ENCODE data around the gene SEMA6A. TPM values are rescaled to one million over a fixed set of nuclear protein-coding genes. Genes with fewer than 3 reads are reported as not detected.

Gene SEMA6A
- total RNA-seq, 2 donors from 2014 or later, result 79.6 to 328 TPM

DNA sequence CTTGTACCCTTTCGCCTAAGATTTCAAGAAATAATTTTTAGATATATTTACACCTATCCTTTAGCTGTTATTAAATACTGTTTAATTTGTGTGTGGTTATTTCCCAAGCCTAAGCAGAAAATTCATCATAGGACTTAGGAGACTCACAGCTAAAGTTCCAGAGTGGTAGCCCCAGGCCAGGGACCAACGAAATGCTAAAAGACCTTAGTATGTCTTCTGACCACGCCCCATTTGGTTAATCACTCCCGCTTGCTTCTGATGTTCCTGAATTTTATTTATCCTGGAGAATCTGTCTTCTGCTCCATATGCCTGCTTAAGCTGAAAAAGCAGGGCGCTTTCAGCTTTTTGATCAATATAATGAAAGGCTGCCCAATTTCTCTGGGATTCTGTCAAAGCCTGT is 18.7 kb upstream of the SEMA6A start:
- Histone ChIP-seq H3K27ac (ENCODE audit: low read depth, low read length) (no peak overlapping the region), H3K9me3 (ENCODE audit: control insufficient read depth, low read length) (peaks cover 8% of the 10 kb centered on the region), H3K9ac (ENCODE audit: extremely low read depth, low read length, poor library complexity, severe bottlenecking) (no peak overlapping the region), H3K4me3 (ENCODE audit: low read length) (no peak overlapping the region), H3K4me1 (ENCODE audit: control insufficient read depth, insufficient read depth, low read length) (no peaks in the 10 kb centered on the region), H3K36me3 (ENCODE audit: control insufficient read depth, insufficient read depth, low read length) (no peaks in the 10 kb centered on the region), H3K27me3 (ENCODE audit: control insufficient read depth, insufficient read depth, low read length, poor library complexity, severe bottlenecking) (no peaks in the 10 kb centered on the region)
- TF ChIP-seq, protein P1, sequence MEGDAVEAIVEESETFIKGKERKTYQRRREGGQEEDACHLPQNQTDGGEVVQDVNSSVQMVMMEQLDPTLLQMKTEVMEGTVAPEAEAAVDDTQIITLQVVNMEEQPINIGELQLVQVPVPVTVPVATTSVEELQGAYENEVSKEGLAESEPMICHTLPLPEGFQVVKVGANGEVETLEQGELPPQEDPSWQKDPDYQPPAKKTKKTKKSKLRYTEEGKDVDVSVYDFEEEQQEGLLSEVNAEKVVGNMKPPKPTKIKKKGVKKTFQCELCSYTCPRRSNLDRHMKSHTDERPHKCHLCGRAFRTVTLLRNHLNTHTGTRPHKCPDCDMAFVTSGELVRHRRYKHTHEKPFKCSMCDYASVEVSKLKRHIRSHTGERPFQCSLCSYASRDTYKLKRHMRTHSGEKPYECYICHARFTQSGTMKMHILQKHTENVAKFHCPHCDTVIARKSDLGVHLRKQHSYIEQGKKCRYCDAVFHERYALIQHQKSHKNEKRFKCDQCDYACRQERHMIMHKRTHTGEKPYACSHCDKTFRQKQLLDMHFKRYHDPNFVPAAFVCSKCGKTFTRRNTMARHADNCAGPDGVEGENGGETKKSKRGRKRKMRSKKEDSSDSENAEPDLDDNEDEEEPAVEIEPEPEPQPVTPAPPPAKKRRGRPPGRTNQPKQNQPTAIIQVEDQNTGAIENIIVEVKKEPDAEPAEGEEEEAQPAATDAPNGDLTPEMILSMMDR (conservative IDR thresholded peaks at IDR 0.05), result no peak
- Mint-ChIP-seq H3K4me3 (no peak overlapping the region), H3K27me3 (ENCODE audit: insufficient read depth) (no peaks in the 10 kb centered on the region), H3K27ac (no peak overlapping the region), H3K4me1 (peaks cover 9% of the 10 kb centered on the region), H3K36me3 (ENCODE audit: low read depth) (peaks cover 2% of the 10 kb centered on the region), H3K9me3 (peaks cover 7% of the 10 kb centered on the region)
- 91 to 96% methylated on average over 4 of the region's 5 CpGs for WGBS, 2 experiments (ENCODE audit: insufficient coverage in 1 of 2, insufficient read length in 1 of 2)
- no peak for DNase-seq

DNA sequence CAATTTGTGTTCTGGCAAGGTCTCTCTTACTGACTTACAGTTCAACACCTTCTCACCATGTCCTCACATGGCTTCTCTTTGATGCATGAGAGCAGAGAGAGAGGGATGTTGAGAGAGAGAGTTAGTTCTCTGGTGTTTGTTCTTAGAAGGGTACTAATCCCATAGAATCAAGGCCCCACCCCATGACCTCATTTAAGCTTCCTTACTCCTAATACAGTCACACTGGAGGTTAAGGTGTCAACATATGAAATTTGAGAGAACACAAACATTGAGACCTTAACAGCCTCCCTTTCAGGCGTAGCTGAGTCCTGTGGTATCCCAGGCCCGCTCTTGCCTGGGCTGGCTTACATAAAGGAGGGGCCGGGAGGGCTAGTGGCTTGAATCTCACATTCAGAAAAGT is 10.6 kb upstream of the SEMA6A start:
- Mint-ChIP-seq H3K4me1 (peaks cover 9% of the 10 kb centered on the region), H3K27ac (no peak overlapping the region), H3K9me3 (peaks cover 2% of the 10 kb centered on the region), H3K36me3 (ENCODE audit: low read depth) (no peaks in the 10 kb centered on the region), H3K4me3 (no peak overlapping the region), H3K27me3 (ENCODE audit: insufficient read depth) (peaks cover 10% of the 10 kb centered on the region)
- DNase-seq, result no peak
- 96% methylated on average over 3 of the region's 3 CpGs; no CpG with 5 or more reads in 1 of the 2 experiments for WGBS, 2 experiments (ENCODE audit: insufficient coverage in 1 of 2, insufficient read length in 1 of 2)
- no peaks in the 10 kb centered on the region for H3K4me1 ChIP-seq (ENCODE audit: control insufficient read depth, insufficient read depth, low read length)
- peaks cover 4% of the 10 kb centered on the region for H3K27me3 ChIP-seq (ENCODE audit: control insufficient read depth, insufficient read depth, low read length, poor library complexity, severe bottlenecking)
- no peak overlapping the region for H3K9ac ChIP-seq (ENCODE audit: extremely low read depth, low read length, poor library complexity, severe bottlenecking)
- H3K4me3 ChIP-seq (ENCODE audit: low read length), result no peak overlapping the region
- no peaks in the 10 kb centered on the region for H3K36me3 ChIP-seq (ENCODE audit: control insufficient read depth, insufficient read depth, low read length)
- TF ChIP-seq, protein P1 (conservative IDR thresholded peaks at IDR 0.05), result no peak
- H3K9me3 ChIP-seq (ENCODE audit: control insufficient read depth, low read length), result no peaks in the 10 kb centered on the region
- H3K27ac ChIP-seq (ENCODE audit: low read depth, low read length), result no peak overlapping the region

DNA sequence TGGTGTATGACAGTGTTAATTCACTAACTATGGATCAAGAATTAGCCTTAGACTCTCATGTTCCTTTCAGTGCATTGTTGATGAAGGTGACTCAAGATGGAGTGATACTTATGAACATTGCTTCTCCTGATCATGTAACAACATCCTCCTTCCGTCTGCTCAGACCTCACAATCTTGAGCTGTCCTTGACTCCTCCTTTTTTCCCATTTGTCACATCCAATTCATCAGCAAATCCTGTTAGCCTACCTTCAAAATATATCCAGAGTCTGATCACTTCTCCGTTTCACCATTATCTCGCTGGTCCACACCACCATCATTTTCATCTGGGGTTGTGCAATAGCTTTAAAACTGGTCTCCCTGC is 9.2 kb upstream of the SEMA6A start:
- no peak overlapping the region for H3K9ac ChIP-seq (ENCODE audit: extremely low read depth, low read length, poor library complexity, severe bottlenecking)
- no peaks in the 10 kb centered on the region for H3K9me3 ChIP-seq (ENCODE audit: control insufficient read depth, low read length)
- no peak for DNase-seq
- no peaks in the 10 kb centered on the region for H3K36me3 Mint-ChIP-seq (ENCODE audit: low read depth)
- H3K4me1 Mint-ChIP-seq, result peaks cover 15% of the 10 kb centered on the region
- no peak overlapping the region for H3K27ac ChIP-seq (ENCODE audit: low read depth, low read length)
- H3K9me3 Mint-ChIP-seq, result no peaks in the 10 kb centered on the region
- H3K4me3 Mint-ChIP-seq, result no peak overlapping the region
- H3K27me3 ChIP-seq (ENCODE audit: control insufficient read depth, insufficient read depth, low read length, poor library complexity, severe bottlenecking), result peaks cover 4% of the 10 kb centered on the region
- H3K27me3 Mint-ChIP-seq (ENCODE audit: insufficient read depth), result peaks cover 12% of the 10 kb centered on the region
- no peak overlapping the region for H3K27ac Mint-ChIP-seq
- H3K36me3 ChIP-seq (ENCODE audit: control insufficient read depth, insufficient read depth, low read length), result no peaks in the 10 kb centered on the region
- H3K4me3 ChIP-seq (ENCODE audit: low read length), result no peak overlapping the region
- TF ChIP-seq, protein P1 (conservative IDR thresholded peaks at IDR 0.05), result no peak
- H3K4me1 ChIP-seq (ENCODE audit: control insufficient read depth, insufficient read depth, low read length), result no peaks in the 10 kb centered on the region
- 93 to 94% methylated on average over 3 of the region's 3 CpGs for whole genome bisulfite sequencing, 2 experiments (ENCODE audit: insufficient coverage in 1 of 2, insufficient read length in 1 of 2)
